Peyer's patch (tissue), 4 donors: ENCODE measurements around the gene SMARCA1.

Experiments used
- CTCF ChIP-seq, 6 experiments: fragments of 450-650 bp in 4 of 6; fragments of 200-600 bp in 2 of 6; sonication (generic) in 1 of 6; IDR thresholded peaks; one replicate each; pipeline ENCODE4 v1.5.1; 2017 to 2019; ENCODE audit warnings: antibody characterized with exemption in 6 of 6, mild to moderate bottlenecking in 3 of 6, moderate library complexity in 1 of 6
- POLR2A ChIP-seq, 2 donors: fragments of 450-650 bp; IDR thresholded peaks; one replicate each; pipeline ENCODE4 v1.5.1; 2017; ENCODE audit warnings: antibody characterized with exemption in 2 of 2, mild to moderate bottlenecking in 2 of 2, moderate library complexity in 2 of 2

DNA sequence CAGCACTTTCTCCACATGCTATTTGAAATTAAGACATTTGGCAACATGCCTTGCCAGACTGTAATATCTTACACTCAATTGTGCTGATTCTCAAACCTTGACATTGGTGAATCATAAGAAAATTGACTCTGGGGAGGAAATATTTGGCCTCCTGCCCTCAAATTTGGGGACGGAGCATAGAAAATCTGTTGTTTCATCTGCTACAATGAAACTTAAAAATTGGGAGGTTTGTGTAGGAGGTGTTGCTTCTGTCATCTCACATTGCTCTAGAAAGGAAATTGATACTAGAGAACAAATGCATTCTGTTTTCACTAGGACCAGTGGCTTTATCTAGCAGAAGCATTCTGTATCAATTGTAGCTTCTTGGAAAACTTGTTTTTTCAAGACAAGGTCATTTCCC lies 22.1 kb upstream of the SMARCA1 start:
- TF ChIP-seq CTCF (IDR thresholded peaks at IDR 0.05) (no peak), POLR2A (IDR thresholded peaks at IDR 0.05) (no peak)
